LNCAP (cell line): ENCODE data around the gene BFSP2.

Experiments
- TF ChIP-seq, protein P1 (sequence below): fragments of 450-650 bp; IDR thresholded peaks from 2 replicates; pipeline ENCODE4 v1.5.1; 2017; ENCODE audit warnings: mild to moderate bottlenecking

The BFSP2 gene

DNA sequence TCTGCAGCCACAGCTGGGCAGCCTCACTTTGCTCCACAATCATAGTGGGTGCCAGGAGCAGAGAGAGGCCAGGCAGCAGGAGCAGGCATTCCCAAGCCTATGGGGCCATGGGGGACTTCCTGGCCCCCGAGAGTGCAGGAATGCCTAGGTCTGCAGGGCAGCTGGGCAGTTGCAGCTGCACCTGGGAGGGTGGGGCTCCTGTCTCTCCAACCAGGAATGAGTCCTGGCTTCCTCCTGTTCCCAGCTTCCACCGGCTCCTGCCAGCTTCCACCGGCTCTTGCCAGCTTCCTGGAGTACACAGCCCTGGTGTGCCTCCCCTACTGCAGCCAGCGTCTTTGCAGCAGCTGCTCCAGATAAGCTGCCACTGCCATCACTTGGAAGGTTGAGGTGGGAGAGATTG, 87.3 kb downstream of the BFSP2 start:
- TF ChIP-seq, protein P1, sequence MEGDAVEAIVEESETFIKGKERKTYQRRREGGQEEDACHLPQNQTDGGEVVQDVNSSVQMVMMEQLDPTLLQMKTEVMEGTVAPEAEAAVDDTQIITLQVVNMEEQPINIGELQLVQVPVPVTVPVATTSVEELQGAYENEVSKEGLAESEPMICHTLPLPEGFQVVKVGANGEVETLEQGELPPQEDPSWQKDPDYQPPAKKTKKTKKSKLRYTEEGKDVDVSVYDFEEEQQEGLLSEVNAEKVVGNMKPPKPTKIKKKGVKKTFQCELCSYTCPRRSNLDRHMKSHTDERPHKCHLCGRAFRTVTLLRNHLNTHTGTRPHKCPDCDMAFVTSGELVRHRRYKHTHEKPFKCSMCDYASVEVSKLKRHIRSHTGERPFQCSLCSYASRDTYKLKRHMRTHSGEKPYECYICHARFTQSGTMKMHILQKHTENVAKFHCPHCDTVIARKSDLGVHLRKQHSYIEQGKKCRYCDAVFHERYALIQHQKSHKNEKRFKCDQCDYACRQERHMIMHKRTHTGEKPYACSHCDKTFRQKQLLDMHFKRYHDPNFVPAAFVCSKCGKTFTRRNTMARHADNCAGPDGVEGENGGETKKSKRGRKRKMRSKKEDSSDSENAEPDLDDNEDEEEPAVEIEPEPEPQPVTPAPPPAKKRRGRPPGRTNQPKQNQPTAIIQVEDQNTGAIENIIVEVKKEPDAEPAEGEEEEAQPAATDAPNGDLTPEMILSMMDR = no peak

GRCh38 chr3:133487920-133488540, 88.2 kb downstream of the BFSP2 start:
- TF ChIP-seq, protein P1 = no peak; the same call in 1 of the 2 replicates

GRCh38 chr3:133488785-133489367, 89.0 kb downstream of the BFSP2 start:
- TF ChIP-seq, protein P1 = no peak

DNA sequence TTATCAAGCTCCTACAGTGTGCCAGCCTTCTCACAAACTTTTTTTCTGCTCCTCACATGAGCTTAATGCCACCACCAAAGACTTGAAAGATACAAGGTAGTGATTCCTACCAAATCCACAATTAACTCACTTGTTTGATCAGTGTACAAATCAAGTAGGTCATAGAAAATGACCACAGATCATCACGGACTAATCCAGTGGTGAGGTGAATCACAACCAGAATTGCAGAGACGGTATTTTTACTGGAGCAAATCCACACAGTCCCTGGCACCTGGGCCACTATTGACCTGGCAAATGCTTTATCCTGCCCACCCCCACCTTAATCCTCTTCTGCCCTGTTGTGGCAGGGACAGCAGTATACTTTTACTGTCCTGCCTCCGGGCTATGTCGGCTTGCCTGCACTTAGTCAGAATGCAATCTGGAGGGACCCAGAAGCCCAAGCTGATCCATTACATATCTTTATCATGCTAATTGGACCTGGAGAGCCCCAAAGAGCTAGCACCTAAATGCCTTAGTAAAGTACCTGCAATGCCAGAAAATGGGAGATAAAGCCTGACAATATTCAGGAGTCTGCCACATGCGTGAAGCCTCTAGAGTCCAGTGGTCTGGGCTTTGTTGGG, 89.7 kb downstream of the BFSP2 start:
- TF ChIP-seq, protein P1 = no peak

DNA sequence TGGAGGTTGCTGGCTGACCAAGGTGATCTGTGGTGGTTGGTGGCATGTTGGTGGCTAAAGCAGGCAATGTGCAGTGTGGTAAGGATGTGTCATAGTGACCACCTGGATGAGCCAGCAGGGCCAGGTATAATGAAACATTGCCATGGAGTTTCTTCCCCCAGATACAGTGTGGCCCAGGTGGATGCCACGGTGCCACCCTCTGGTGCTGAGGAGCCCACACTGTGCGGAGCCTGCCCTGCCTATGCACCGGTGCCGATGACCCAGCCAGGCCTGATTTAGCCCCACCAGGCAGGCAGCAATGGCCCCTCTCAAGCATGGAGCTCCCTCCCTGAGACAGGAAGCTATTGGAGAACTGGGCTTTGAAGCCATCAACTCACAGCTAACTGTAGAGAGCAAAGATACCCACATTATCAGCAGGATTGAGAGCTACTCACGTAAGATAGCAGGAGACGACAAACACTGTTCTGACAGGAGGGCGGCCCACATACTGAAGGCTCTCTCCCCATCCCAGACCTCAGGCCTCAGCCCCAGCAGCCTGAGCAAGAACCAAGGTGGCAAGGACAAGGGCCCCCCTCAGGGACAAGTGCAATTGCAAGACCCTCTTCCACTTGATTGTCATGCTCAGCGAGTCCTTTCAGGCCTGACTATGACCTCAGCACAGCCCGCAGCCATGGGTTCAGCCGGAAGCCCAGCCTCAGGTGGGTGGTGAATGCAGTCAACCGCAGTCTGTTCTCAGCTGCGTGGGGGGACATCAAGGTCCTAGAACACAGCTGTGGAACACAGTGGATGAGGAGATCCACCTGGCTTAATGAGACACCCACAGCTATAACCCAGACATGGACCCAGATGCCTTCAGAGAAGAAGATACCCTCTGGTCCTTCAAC, 90.9 kb downstream of the BFSP2 start:
- TF ChIP-seq, protein P1 = no peak

GRCh38 chr3:133491481-133492059, 91.7 kb downstream of the BFSP2 start:
- TF ChIP-seq, protein P1 = no peak

GRCh38 chr3:133492159-133492741, 92.4 kb downstream of the BFSP2 start:
- TF ChIP-seq, protein P1 = no peak
